ENCODE measurements around the gene PCDH9.

PCDH9 gene

GRCh38 chr13:67049744-67050143, 180.4 kb downstream of the PCDH9 start:
- DNase-seq (ENCODE audit: insufficient read length, low spot score) (no peak), FAIRE-seq (no peak)

GRCh38 chr13:67048821-67049150, 181.3 kb downstream of the PCDH9 start:
- DNase-seq (ENCODE audit: insufficient read length, low spot score) (no peak), FAIRE-seq (no peak)

GRCh38 chr13:67048084-67048820, 181.9 kb downstream of the PCDH9 start:
- no peak for DNase-seq (ENCODE audit: insufficient read length, low spot score)
- no peak for FAIRE-seq

GRCh38 chr13:67045357-67045756, 184.8 kb downstream of the PCDH9 start:
- FAIRE-seq = no peak

GRCh38 chr13:67043901-67044300, 186.2 kb downstream of the PCDH9 start:
- DNase-seq (ENCODE audit: insufficient read length, low spot score) (no peak), FAIRE-seq (no peak)

More at GRCh38 chr13:67045357-67045756, 184.8 kb downstream of the PCDH9 start:
- no peak for DNase-seq (ENCODE audit: insufficient read length, low spot score)

GRCh38 chr13:67042556-67042955, 187.6 kb downstream of the PCDH9 start:
- no peak for FAIRE-seq
- no peak for DNase-seq (ENCODE audit: insufficient read length, low spot score)

GRCh38 chr13:67036699-67037457, 193.3 kb downstream of the PCDH9 start:
- FAIRE-seq = no peak
- DNase-seq (ENCODE audit: insufficient read length, low spot score) = no peak

- no peak for DNase-seq (ENCODE audit: insufficient read length, low spot score)
- no peak for FAIRE-seq
Observed at GRCh38 chr13:67033170-67033569, 197.0 kb downstream of the PCDH9 start.

GRCh38 chr13:67023130-67023876, 206.8 kb downstream of the PCDH9 start:
- DNase-seq (ENCODE audit: insufficient read length, low spot score) = no peak
- FAIRE-seq = no peak

- no peak for FAIRE-seq
Observed at GRCh38 chr13:67018775-67019174, 211.4 kb downstream of the PCDH9 start.

GRCh38 chr13:67017276-67017675, 212.9 kb downstream of the PCDH9 start:
- FAIRE-seq (no peak), DNase-seq (ENCODE audit: insufficient read length, low spot score) (no peak)

More at GRCh38 chr13:67018775-67019174, 211.4 kb downstream of the PCDH9 start:
- no peak for DNase-seq (ENCODE audit: insufficient read length, low spot score)

- DNase-seq (ENCODE audit: insufficient read length, low spot score) = no peak
- no peak for FAIRE-seq
Observed at GRCh38 chr13:67015976-67016600, 214.0 kb downstream of the PCDH9 start.

GRCh38 chr13:67014399-67014798, 215.7 kb downstream of the PCDH9 start:
- DNase-seq (ENCODE audit: insufficient read length, low spot score) = no peak
- no peak for FAIRE-seq

- DNase-seq (ENCODE audit: insufficient read length, low spot score) = no peak
- FAIRE-seq = no peak
Observed at GRCh38 chr13:67013709-67014108, 216.4 kb downstream of the PCDH9 start.

GRCh38 chr13:67008075-67008668, 222.0 kb downstream of the PCDH9 start:
- FAIRE-seq = no peak

GRCh38 chr13:67004511-67004910, 225.6 kb downstream of the PCDH9 start:
- no peak for DNase-seq (ENCODE audit: insufficient read length, low spot score)
- FAIRE-seq = no peak

More at GRCh38 chr13:67008075-67008668, 222.0 kb downstream of the PCDH9 start:
- no peak for DNase-seq (ENCODE audit: insufficient read length, low spot score)

- FAIRE-seq (no peak), DNase-seq (ENCODE audit: insufficient read length, low spot score) (no peak)
Observed at GRCh38 chr13:67003743-67004142, 226.4 kb downstream of the PCDH9 start.

- no peak for DNase-seq (ENCODE audit: insufficient read length, low spot score)
- FAIRE-seq = no peak
Observed at GRCh38 chr13:67001363-67001762, 228.8 kb downstream of the PCDH9 start.

GRCh38 chr13:66996503-66996902, 233.6 kb downstream of the PCDH9 start:
- DNase-seq (ENCODE audit: insufficient read length, low spot score) (no peak), FAIRE-seq (no peak)

GRCh38 chr13:66995203-66995611, 234.9 kb downstream of the PCDH9 start:
- no peak for FAIRE-seq
- no peak for DNase-seq (ENCODE audit: insufficient read length, low spot score)
